Ascending aorta (tissue), 2 donors: ENCODE results near the gene CCDC146. TPM values are rescaled to one million over a fixed set of nuclear protein-coding genes. Genes with fewer than 3 reads are reported as not detected.
"Not testable (repeated sequence)": the region's sequence is repeated elsewhere in the genome, so short reads cannot be mapped to it uniquely, and the experiment has no call there.

Experiments used
- DNase-seq, 2 donors: peaks; one replicate each; pipeline ENCODE4 v3.0.0-alpha.2; 2019; ENCODE audit warnings: low spot score in 2 of 2
- H3K27ac ChIP-seq, 2 donors: fragments of 200-600 bp; sonication (generic); one replicate each; pipeline ENCODE4 v1.5.1; 2016 to 2017; ENCODE audit warnings: mild to moderate bottlenecking in 1 of 2
- H3K27me3 ChIP-seq: fragments of 200-600 bp; sonication (generic); one replicate; pipeline ENCODE4 v1.5.1; 2017
- H3K36me3 ChIP-seq, 2 donors: fragments of 200-600 bp; sonication (generic); one replicate each; pipeline ENCODE4 v1.5.1; 2016
- H3K4me1 ChIP-seq, 2 donors: fragments of 200-600 bp; sonication (generic); one replicate each; pipeline ENCODE4 v1.5.1; 2016 to 2017; ENCODE audit warnings: mild to moderate bottlenecking in 1 of 2
- H3K4me3 ChIP-seq, 2 donors: fragments of 200-600 bp; sonication (generic); one replicate each; pipeline ENCODE4 v1.5.1; 2016 to 2017; ENCODE audit warnings: mild to moderate bottlenecking in 1 of 2
- H3K9me3 ChIP-seq, 2 donors: fragments of 200-600 bp; sonication (generic); one replicate each; pipeline ENCODE4 v1.5.1; 2016
- intact Hi-C: fragments of 100-400 bp; cut with DNase I; formaldehyde crosslinking; loops from one replicate; pipeline ENCODE4 v1.15.1; 2023
- total RNA-seq: library from RNA; depleted of rRNA; stranded (reverse); fragments of >200 nt; gene quantifications from one replicate; pipeline ENCODE4 v1.1.0, GENCODE V29; 2016

Gene CCDC146
- total RNA-seq, result 9.2 TPM

- not testable (repeated sequence) for H3K27me3 ChIP-seq, H3K9me3 ChIP-seq, H3K36me3 ChIP-seq, H3K4me1 ChIP-seq
- intact Hi-C loops, result loop anchor here (1.0 to 5.0 kb wide), 3 partner anchors 125 to 417 kb away; no protein-coding TSS in a partner anchor
- Histone ChIP-seq H3K27ac (peak within 1 kb of the TSS; percentile 61 to 71), H3K4me3 (peak within 1 kb of the TSS; percentile 65)
- DNase-seq, result peak; percentile 96 to 100
Measured at GRCh38 chr7:77121860-77122681, at the start of gene CCDC146. CCDC146 (plus strand) TSS chr7:77122615; CDS start chr7:77167669, 45,054 bp downstream.

GRCh38 chr7:77074786-77075396 lies 47.5 kb upstream of the CCDC146 start:
- H3K36me3 ChIP-seq, H3K4me1 ChIP-seq, DNase-seq, H3K27ac ChIP-seq, H3K27me3 ChIP-seq, H3K9me3 ChIP-seq, intact Hi-C loops, H3K4me3 ChIP-seq: not testable (repeated sequence)

- DNase-seq, H3K9me3 ChIP-seq, H3K4me3 ChIP-seq, H3K36me3 ChIP-seq, H3K4me1 ChIP-seq, H3K27me3 ChIP-seq, H3K27ac ChIP-seq, intact Hi-C loops: not testable (repeated sequence)
Measured at GRCh38 chr7:77077060-77077459, 45.4 kb upstream of the CCDC146 start.

- H3K9me3 ChIP-seq, intact Hi-C loops, DNase-seq, H3K36me3 ChIP-seq, H3K4me1 ChIP-seq, H3K27ac ChIP-seq, H3K4me3 ChIP-seq, H3K27me3 ChIP-seq: not testable (repeated sequence)
Measured at GRCh38 chr7:77079112-77079511, 43.3 kb upstream of the CCDC146 start.

- intact Hi-C loops, H3K4me3 ChIP-seq, H3K27ac ChIP-seq, H3K36me3 ChIP-seq, H3K4me1 ChIP-seq, DNase-seq, H3K27me3 ChIP-seq, H3K9me3 ChIP-seq: not testable (repeated sequence)
Measured at GRCh38 chr7:77079624-77080023, 42.8 kb upstream of the CCDC146 start.

GRCh38 chr7:77080236-77080635 lies 42.2 kb upstream of the CCDC146 start:
- intact Hi-C loops, H3K27me3 ChIP-seq, H3K4me1 ChIP-seq, H3K4me3 ChIP-seq, H3K36me3 ChIP-seq, H3K9me3 ChIP-seq, H3K27ac ChIP-seq, DNase-seq: not testable (repeated sequence)

- H3K27ac ChIP-seq, H3K4me3 ChIP-seq, intact Hi-C loops, H3K4me1 ChIP-seq, H3K9me3 ChIP-seq, DNase-seq, H3K27me3 ChIP-seq, H3K36me3 ChIP-seq: not testable (repeated sequence)
Measured at GRCh38 chr7:77082192-77082591, 40.2 kb upstream of the CCDC146 start.

GRCh38 chr7:77092301-77092700 lies 30.1 kb upstream of the CCDC146 start:
- H3K4me3 ChIP-seq, H3K27ac ChIP-seq, DNase-seq, intact Hi-C loops, H3K4me1 ChIP-seq, H3K9me3 ChIP-seq, H3K27me3 ChIP-seq: not testable (repeated sequence)
- peaks cover 0 to 22% of the 10 kb centered on the region in 2 donors for H3K36me3 ChIP-seq

- intact Hi-C loops, H3K4me3 ChIP-seq, DNase-seq, H3K36me3 ChIP-seq, H3K9me3 ChIP-seq, H3K27ac ChIP-seq, H3K4me1 ChIP-seq, H3K27me3 ChIP-seq: not testable (repeated sequence)
Measured at GRCh38 chr7:77100501-77100900, 21.9 kb upstream of the CCDC146 start.

- H3K9me3 ChIP-seq, H3K27me3 ChIP-seq, H3K27ac ChIP-seq, DNase-seq, intact Hi-C loops, H3K4me1 ChIP-seq, H3K36me3 ChIP-seq, H3K4me3 ChIP-seq: not testable (repeated sequence)
Measured at GRCh38 chr7:77101187-77101586, 21.2 kb upstream of the CCDC146 start.

- H3K36me3 ChIP-seq, H3K27me3 ChIP-seq, intact Hi-C loops, H3K4me1 ChIP-seq, H3K9me3 ChIP-seq, H3K4me3 ChIP-seq, H3K27ac ChIP-seq, DNase-seq: not testable (repeated sequence)
Measured at GRCh38 chr7:77102671-77103070, 19.7 kb upstream of the CCDC146 start.

- H3K9me3 ChIP-seq, H3K27me3 ChIP-seq, H3K4me1 ChIP-seq, intact Hi-C loops, H3K4me3 ChIP-seq, H3K27ac ChIP-seq, DNase-seq, H3K36me3 ChIP-seq: not testable (repeated sequence)
Measured at GRCh38 chr7:77105904-77106303, 16.5 kb upstream of the CCDC146 start.

GRCh38 chr7:77107659-77108058 lies 14.8 kb upstream of the CCDC146 start:
- H3K9me3 ChIP-seq, H3K4me1 ChIP-seq, DNase-seq, H3K36me3 ChIP-seq, H3K4me3 ChIP-seq, H3K27me3 ChIP-seq, H3K27ac ChIP-seq, intact Hi-C loops: not testable (repeated sequence)

GRCh38 chr7:77108362-77108761 lies 14.1 kb upstream of the CCDC146 start:
- H3K4me1 ChIP-seq, DNase-seq, H3K4me3 ChIP-seq, H3K36me3 ChIP-seq, H3K27me3 ChIP-seq, H3K27ac ChIP-seq, H3K9me3 ChIP-seq, intact Hi-C loops: not testable (repeated sequence)
